Activated naive CD8-positive, alpha-beta T cell treated with anti-CD3 and anti-CD28 coated beads, Interleukin-2, amount 50 U/mL, for 24 hours (primary cell): ENCODE measurements around the gene PSG2.
"Not testable (repeated sequence)": the region's sequence is repeated elsewhere in the genome, so short reads cannot be mapped to it uniquely, and the experiment has no call there.

Experiments used
- ATAC-seq: fragments of 150-1000 bp; cut with Tn5 transposase; one replicate; pipeline ENCODE4 v1.10.0; 2021
- DNase-seq: peaks from one replicate; pipeline ENCODE4 v3.0.0; 2021
- H3K27ac Mint-ChIP-seq: one replicate; pipeline ENCODE4 v1.8.0; 2021; ENCODE audit warnings: mild to moderate bottlenecking, mixed read lengths
- H3K27me3 Mint-ChIP-seq: one replicate; pipeline ENCODE4 v1.8.0; 2021; ENCODE audit warnings: mixed read lengths
- H3K36me3 Mint-ChIP-seq: one replicate; pipeline ENCODE4 v1.8.0; 2021; ENCODE audit warnings: low read depth, mixed read lengths
- H3K4me1 Mint-ChIP-seq: one replicate; pipeline ENCODE4 v1.8.0; 2021; ENCODE audit warnings: mixed read lengths
- H3K4me3 Mint-ChIP-seq: one replicate; pipeline ENCODE4 v1.8.0; 2021; ENCODE audit warnings: mild to moderate bottlenecking, moderate library complexity, mixed read lengths
- H3K9me3 Mint-ChIP-seq: one replicate; pipeline ENCODE4 v1.8.0; 2021; ENCODE audit warnings: mixed read lengths

PSG2 gene

DNA sequence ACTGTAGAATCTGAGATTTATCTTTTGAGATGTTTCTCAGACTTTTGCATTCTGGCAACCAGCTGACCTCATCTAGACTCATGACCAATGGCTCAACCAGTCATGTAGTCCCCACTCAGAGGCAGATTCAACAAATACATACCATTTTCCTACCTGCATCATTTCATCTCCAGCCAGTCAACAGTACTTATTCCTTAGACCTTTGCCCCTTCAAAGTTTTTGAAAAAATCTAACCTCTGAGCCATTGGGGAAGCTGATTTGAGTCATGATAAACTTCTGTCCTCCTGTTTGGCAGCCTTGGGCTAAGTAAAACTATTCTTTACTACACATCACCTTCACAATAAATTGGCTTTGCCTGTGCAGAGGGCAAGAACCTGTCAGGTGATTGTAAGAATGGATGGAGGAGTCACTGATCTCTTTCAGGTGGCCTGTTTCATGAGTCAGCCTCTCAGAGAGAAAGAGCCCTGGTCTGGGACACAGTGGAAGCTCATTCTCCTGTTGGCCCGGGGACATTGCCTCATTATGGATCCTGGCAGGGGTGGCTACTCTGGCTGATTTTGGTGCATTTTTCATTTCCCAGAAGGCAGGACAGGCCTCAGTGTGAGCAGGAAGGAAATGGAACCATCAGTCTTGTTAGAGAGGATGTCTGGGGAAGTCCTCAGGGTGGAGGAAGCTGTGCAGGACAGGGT is 38.9 kb downstream of the PSG2 start:
- H3K27ac Mint-ChIP-seq, DNase-seq, H3K9me3 Mint-ChIP-seq, H3K4me1 Mint-ChIP-seq, ATAC-seq, H3K4me3 Mint-ChIP-seq, H3K36me3 Mint-ChIP-seq: not testable (repeated sequence)
- peaks cover 19% of the 10 kb centered on the region for H3K27me3 Mint-ChIP-seq

DNA sequence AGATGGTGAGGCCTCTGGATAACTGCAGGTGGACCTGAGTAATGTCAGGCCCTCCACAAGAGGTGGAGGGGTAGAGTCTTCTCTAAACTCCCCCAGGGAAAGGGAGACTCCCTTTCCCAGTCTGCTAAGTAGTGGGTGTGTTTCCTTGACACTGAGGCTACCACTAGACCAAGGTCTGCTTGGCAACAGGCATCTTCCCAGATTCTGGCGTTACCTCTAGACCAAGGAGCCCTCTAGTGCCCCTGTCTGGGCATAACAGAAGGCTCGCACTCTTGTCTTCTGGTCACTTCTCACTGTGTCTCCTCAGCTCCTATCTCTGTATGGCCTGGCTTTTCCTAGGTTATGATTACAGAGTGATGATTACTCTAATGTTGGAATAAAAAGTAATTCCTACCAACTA is 50.9 kb downstream of the PSG2 start:
- not testable (repeated sequence) for H3K36me3 Mint-ChIP-seq, H3K27ac Mint-ChIP-seq, H3K4me3 Mint-ChIP-seq, DNase-seq, H3K9me3 Mint-ChIP-seq, ATAC-seq, H3K4me1 Mint-ChIP-seq
- H3K27me3 Mint-ChIP-seq: peaks cover 18% of the 10 kb centered on the region

DNA sequence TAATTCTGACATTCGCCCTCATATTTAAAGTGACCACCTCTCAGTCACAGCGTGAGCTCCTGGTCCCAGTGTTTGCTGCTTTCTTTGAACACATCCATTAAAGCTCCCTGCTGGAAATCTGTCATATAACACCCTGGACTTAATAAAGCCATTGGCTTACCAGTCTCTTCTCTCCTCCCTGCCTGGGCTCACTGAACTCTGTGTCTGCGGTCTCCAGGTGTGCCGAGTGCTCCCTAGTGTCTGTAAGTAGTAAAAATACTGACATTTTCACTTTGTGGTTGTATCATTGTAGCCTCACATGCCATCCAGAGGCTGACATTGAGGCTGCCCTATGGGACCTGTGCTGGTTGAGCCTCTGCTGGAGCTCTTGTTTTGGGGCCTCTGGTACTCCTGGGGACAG is 53.6 kb downstream of the PSG2 start:
- Mint-ChIP-seq H3K27me3 (peaks cover 13% of the 10 kb centered on the region), H3K4me1 (no peaks in the 10 kb centered on the region), H3K9me3 (no peaks in the 10 kb centered on the region), H3K36me3 (no peaks in the 10 kb centered on the region), H3K4me3 (no peak overlapping the region), H3K27ac (no peak overlapping the region)
- ATAC-seq (no peak), DNase-seq (no peak)

DNA sequence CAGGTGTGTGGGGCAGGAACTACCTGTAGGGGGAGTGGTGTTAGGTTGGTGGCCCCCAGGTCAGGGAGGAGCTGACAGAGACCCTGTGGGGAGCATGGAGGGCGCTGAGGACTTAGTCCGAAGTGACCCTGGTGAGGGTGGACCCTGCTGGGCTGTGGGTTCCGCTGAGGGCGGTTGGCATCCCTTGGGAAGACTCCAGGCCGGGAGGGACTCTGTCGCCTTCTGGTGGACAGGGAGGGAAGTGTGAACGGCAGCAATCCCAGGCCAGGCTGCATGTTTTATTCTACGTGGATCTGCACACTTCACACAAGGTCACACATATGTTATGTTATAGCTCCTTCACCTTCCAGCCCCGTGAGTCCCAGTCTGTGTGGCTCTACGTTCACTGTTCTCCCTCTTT is 54.5 kb downstream of the PSG2 start:
- H3K9me3 Mint-ChIP-seq, H3K4me1 Mint-ChIP-seq, ATAC-seq, H3K4me3 Mint-ChIP-seq, DNase-seq, H3K36me3 Mint-ChIP-seq, H3K27ac Mint-ChIP-seq: not testable (repeated sequence)
- peaks cover 10% of the 10 kb centered on the region for H3K27me3 Mint-ChIP-seq

DNA sequence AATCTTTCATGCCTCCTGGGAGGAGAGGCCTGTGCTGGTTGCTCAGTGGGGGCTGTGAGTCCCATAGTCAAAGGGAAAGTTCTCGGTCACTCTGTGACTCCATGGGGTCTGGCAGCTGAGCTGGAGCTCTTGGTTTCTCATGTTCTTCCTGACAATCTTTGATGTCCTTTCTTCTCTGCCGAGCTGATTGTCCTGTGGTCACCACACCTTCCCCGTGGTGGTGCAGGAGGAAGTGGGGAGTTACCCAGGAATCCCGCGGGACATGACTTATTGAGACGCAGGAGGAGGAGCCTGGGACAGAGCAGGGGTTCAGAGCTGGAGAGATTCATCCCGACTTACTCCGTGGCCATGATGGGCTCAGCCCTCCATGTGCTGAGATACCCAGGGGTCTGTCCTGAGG is 55.4 kb downstream of the PSG2 start:
- not testable (repeated sequence) for H3K4me3 Mint-ChIP-seq, ATAC-seq, H3K36me3 Mint-ChIP-seq, DNase-seq, H3K27ac Mint-ChIP-seq, H3K27me3 Mint-ChIP-seq, H3K9me3 Mint-ChIP-seq, H3K4me1 Mint-ChIP-seq

DNA sequence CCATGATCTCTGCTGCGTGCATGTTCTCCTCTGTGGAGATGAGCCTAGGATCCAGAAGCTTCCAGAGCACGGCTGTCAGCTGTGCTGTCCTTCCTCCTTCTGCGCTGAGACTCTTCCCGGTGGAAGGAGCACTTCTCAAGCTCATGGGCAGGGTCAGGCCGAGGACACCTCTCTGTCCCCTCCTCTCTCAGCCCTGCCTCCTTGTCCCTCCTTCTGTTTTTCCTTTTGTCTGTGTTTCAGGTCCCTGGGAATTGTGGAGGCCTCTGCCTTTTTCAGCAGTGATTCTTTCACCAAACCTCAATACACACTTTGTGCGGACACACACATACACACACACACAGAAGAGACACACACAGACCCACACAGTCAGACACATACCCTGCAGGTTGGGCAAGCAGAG is 56.1 kb downstream of the PSG2 start, which contains the start of gene PSG11:
Gene PSG11, minus strand, starts transcription at position 101 of the 400 bp plus-strand sequence. Its CDS starts 97 bp downstream, at position 4.
- not testable (repeated sequence) for H3K4me1 Mint-ChIP-seq, H3K36me3 Mint-ChIP-seq, DNase-seq, H3K4me3 Mint-ChIP-seq, H3K9me3 Mint-ChIP-seq, H3K27ac Mint-ChIP-seq, ATAC-seq, H3K27me3 Mint-ChIP-seq

DNA sequence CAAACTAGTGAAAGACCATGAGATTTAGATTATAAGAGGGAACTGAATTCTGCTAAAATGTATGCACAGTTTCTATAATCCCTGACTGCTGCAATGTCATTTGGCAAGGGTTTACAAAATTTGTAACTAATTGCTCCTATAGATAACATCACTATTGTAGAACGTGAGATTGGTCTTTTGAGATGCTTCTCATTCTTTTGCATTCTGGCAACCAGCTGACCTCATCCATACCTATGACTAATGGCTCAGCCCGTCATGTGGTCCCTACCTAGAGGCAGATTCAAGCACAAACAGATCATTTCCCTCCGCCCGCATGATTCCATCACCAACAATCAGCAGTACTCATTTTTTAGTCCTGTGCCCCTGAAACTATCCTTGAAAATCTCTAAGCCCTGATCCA is 60.4 kb downstream of the PSG2 start:
- H3K27ac Mint-ChIP-seq, ATAC-seq, DNase-seq, H3K4me1 Mint-ChIP-seq, H3K27me3 Mint-ChIP-seq, H3K4me3 Mint-ChIP-seq, H3K36me3 Mint-ChIP-seq, H3K9me3 Mint-ChIP-seq: not testable (repeated sequence)

DNA sequence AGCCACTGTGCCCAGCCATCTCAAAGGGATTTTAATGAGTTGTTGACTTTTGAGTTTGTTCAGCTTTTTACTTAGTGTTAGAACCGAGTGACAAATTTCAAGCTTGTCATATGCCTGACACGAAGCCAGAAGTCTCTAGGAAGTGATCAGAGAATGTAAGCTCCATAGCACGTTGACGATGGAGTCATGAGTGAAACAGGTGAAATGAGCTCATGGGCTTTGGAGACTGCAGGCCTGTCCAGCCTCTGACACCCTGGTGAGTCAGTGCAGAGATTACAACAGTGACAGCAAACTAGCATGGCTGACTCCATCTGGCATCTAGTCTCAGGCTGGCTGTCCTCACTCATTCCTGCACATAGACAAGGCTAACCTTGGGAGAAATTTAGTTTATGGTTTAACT is 60.9 kb downstream of the PSG2 start:
- not testable (repeated sequence) for H3K4me3 Mint-ChIP-seq, ATAC-seq, H3K36me3 Mint-ChIP-seq, H3K9me3 Mint-ChIP-seq, H3K27me3 Mint-ChIP-seq, H3K4me1 Mint-ChIP-seq, H3K27ac Mint-ChIP-seq, DNase-seq

DNA sequence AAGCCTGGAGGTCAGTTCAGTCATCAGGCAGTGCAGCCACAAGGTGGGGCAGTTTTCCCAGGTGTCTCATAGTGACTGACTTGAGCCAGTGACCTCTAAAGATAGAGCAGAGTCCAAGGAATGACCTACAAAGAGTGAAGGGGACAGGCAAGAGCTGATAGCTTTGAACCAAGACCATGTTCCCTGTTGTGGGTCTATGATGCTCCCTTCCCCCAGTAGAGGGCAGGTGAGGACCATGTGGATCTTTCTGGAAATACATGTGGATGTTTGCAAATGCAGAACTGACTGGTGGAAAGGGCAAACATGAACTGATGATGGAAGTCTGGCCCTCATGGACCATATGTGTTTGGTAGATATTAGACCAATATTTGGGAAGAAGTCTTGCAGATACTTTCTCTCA is 62.9 kb downstream of the PSG2 start:
- H3K27ac Mint-ChIP-seq, DNase-seq, H3K27me3 Mint-ChIP-seq, H3K9me3 Mint-ChIP-seq, H3K4me3 Mint-ChIP-seq, H3K4me1 Mint-ChIP-seq, ATAC-seq, H3K36me3 Mint-ChIP-seq: not testable (repeated sequence)
